GM19438 (cell line): ENCODE data around the gene DNAH17.
"Not testable (repeated sequence)": the region's sequence is repeated elsewhere in the genome, so short reads cannot be mapped to it uniquely, and the experiment has no call there.

Experiments used
- ATAC-seq: cut with Tn5 transposase; IDR thresholded peaks from one replicate; pipeline ENCODE4 v1.9.1; 2021; ENCODE audit warnings: low read depth; ENCODE audit not compliant: unreplicated experiment

Gene DNAH17

GRCh38 chr17:78466109-78466785 is 110.9 kb downstream of the DNAH17 start:
- ATAC-seq, result not testable (repeated sequence)

DNA sequence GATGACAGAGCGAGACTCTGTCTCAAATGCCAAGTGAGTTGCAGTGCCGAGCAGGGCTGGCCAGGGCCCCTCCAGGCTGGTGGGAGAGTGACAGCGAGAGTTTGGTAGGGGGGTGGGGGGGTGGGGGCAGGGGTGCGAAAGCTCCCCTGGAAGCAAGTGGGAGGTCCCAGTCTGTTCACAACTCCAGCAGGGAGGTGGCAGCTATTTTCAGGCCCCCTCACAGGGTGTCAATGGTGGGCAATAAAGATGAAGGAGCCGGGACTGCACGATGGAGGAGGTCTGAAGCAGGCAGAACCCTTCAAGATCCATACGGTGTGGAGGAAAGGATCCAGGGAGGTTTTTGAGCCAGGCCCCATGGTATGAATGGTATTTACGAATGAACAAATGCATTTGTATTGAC is 115.0 kb downstream of the DNAH17 start:
- no peak for ATAC-seq

DNA sequence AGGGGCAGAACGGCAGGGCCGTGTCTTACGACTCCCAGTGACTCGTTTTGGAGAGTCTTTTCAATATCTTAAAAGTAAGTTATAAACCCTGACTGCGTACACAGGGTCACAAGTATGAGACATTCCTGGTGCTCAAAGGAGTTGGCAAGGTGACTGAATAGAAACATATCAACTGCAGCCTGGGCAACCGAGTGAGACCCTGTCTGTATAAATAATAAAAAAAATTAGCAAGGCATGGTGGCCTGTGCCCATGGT is 115.5 kb downstream of the DNAH17 start:
- ATAC-seq, result no peak

- ATAC-seq, result no peak
Observed at GRCh38 chr17:78460951-78461798, 116.0 kb downstream of the DNAH17 start.

DNA sequence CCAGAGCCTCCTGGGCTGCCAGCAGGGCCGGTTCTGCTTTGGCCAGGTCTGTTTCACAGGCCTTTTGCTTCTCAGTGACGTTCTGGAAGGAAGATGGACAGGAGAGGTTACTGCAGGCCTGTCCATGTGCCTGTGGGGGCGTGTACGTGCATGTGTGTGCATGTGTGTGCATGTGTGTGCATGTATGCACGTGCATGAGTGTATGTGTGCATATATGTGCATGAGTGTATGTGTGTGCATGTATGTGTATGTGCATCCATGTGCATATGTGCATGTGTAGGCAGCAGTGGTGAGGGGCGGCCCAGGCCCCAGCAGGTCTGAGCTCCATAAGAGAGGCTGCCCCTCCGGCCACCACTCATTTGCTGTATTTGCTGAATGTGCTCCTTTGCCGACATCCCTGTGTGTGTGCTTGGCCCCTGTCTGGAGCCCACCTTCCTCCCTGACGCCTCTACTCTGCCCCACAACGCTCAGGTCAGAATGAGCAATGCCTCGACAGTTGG is 117.0 kb downstream of the DNAH17 start:
- no peak for ATAC-seq

- no peak for ATAC-seq
Observed at GRCh38 chr17:78459696-78460095, 117.5 kb downstream of the DNAH17 start.

DNA sequence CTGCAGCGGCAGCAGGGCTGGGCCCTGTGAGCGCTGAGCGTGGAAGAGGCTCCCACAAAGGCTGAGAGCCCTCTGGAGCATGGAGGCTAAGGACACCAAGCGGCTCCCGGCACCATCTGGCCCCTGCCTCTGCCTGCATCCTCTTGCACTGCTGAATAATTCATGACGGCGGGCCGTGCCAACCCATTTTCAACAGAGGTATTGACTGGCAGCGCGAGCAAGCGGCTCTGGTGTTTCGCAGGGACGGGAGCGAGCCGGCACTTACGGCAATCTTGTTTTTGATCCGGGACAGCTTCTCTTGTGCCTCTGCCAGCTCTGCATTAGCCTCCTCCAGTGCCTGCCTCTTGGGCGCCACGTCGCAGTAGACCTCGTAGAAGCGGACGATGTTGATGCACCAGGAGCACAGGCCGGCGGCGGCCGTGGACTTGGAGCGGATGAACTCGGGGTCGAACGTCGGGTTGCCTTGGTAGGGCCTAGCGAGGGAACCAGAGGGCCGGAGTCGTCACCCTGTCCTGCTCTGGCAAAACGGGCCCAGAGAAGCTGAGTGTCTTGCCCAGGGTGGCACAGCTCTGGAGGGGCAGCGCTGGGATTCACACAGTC is 118.4 kb downstream of the DNAH17 start:
- no peak for ATAC-seq

- ATAC-seq, result no peak
Observed at GRCh38 chr17:78458091-78458490, 119.1 kb downstream of the DNAH17 start.

DNA sequence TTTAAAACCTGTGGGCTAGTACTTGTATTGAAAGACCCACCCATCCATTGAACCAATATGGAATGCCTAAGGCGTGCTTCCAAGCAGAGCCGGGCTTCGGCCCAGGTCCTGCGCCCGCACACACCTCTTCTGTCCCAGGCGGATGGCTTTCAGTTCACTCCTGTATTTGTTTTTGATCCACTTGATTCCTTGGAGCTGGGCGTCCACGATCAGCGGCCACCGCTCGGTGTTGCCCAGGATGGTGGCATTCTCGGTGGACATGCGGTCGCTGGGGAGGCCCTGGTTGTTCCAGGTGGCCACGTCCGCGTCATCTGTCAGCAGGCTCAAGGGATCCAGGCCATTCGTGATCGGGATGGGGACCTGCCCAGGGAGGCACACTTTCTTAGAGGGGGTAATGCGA is 122.8 kb downstream of the DNAH17 start:
- ATAC-seq, result no peak

DNA sequence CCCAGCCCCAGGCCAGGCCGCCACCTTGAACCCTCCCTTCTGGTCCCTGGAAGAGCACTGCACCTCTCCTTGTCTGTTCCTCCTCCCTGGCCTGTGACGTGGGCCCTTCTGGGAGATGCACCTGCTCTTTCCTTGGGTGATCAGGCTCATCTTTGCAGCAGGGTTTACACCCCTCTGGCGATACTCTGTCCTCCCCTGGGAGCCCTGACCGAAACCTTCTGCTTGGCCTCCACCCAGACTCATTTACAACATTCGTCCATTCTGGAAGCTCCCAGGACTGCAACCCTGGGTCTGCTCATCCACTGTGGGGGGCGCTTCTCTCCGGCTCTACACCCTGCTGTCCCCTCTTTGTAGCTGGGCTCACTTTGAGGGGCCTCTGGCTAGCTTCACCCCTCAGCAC is 125.4 kb downstream of the DNAH17 start:
- ATAC-seq, result no peak

DNA sequence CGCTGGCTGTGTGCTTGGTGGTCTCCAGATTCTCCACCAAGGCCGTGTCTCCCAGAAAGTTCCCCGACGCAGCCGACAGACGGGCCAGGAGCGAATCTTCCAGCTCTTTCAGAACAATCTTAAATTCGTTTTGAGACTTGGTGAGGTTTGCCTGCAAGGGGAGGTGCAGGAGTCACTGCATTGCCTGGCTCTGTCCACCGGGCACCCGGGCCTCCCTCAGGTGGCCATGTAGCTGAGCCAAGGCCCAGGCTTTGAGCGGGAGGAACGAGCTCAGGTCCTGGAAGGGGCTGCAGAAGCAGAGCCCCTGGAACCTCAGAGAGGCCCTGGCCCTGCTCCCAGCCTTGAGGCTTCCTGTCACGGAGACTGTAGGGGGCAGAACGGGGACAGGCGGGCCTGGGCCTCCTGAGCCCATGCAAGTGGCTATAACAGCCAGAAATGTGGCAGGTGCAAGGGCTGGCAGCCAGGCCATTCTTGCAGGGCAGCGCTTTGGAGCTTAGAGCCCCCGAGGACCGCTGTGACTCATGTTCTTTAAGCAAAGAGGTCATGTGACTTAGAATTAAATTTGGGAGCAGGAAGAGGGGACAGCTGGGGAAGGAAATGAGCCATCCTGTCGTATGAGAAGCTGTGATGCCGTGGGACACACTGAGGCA is 126.4 kb downstream of the DNAH17 start:
- ATAC-seq, result no peak

GRCh38 chr17:78449983-78450595 is 127.1 kb downstream of the DNAH17 start:
- no peak for ATAC-seq

- ATAC-seq, result no peak
Observed at GRCh38 chr17:78448356-78448993, 128.7 kb downstream of the DNAH17 start.

- ATAC-seq, result no peak
Observed at GRCh38 chr17:78446833-78447232, 130.4 kb downstream of the DNAH17 start.

DNA sequence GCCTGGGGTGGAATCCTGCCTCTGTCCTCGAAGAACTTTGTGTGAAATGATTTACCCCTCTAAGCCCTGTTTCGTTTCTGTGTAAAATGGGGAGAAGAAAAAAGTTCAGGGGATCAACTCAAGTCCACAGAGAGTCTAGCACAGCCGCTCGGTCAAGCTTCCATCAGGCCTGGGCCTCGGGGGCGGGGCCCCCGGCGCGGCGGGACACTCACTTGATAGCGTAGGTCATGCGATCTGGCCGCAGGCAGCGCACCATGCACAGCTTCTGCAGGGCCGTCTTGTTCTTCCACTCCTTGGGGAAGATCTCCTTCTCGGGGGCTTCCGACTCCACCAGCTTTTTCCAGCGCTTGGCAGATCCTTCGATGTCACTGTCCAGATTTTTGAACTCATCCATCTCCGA is 132.8 kb downstream of the DNAH17 start:
- ATAC-seq, result no peak

DNA sequence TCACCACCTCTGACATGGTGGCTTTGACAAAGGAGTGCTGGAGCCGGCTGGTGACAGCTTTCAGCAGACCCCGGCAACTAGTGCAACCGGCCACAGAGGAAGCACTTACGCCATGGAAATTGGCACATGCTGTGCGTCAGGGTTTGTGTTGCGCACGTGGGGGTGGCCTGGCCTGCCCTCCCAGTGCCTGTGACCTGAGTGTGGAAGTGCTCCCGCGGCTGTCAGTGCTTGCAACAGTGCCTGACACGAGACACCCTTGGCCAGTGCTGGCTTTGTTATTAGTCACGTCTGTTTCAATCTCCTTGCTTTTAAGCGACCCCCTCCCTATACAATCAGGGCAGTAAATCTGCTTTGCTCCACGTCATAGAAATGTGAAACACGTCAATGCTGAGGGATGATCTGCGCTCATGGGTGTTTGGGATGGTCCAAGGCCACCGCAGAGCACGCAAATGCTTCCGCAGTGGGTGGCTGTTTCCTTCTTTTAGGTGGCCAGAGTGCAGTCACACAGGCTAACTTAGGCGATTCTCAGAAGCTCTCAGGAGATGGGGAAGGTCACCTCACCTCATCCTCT is 134.5 kb downstream of the DNAH17 start:
- ATAC-seq, result no peak

DNA sequence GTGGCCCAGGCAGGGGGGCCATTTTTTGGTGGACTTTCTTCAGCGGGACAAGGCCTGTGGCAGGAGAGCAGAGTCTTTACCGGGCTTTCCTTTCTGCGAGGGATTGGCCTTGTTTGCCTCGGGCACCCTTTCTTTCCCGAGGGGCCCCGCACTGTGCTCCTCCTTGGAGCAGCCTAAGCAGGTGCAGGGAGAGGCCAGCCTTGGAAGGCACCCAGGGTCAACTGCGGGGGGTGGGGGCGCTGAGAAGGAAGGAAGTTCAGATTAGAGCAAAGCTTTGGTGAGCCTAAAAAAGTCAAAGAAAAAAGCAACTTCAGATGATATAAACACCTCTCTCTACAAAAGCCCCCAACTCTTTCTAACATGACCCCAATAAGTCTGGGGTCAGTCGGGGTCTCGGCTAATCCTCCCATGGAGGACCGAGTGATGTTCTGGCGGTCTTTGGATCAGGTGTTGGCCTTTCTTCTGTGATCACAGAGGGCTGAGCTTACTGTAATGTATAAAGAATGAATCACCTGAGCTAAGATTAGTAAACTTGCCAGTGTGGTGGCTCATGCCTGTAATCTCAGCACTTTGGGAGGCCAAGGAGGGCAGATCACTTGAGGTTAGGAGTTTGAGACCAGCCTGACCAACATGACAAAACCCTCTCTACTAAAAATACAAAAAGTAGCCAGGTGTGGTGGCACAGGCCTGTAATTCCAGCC is 135.8 kb downstream of the DNAH17 start:
- no peak for ATAC-seq

DNA sequence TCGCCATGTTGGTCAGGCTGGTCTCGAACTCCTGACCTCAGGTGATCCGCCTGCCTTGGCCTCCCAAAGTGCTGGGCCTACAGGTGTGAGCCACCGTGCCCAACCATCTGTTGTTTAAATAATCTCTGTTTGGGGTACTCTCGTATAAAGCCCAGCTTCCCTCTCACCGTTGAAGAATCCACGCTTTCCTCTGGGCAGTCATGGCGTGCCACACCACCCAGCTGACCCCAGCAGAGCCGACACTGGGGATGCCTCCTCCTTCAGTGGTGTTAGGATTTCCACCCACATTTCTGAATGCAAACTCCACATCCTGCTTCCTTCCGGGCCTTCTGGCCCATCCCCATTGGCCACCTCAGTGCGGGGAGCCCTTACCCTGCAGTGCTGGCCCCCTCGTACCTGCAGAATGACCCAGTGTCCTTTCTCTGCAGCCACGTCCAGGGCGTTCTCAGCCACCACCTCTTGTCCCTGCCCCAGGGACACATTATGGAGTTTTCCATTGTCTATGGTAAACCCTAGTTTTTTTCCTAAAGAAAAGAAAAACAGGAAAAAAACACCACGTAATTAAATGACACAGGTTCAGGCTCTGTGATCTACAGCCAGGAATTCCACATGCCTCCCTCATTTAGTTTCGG is 138.4 kb downstream of the DNAH17 start:
- ATAC-seq, result no peak

- no peak for ATAC-seq
Observed at GRCh38 chr17:78438271-78438691, 138.9 kb downstream of the DNAH17 start.
